ENCODE measurements around the gene LIMK1. TPM values are rescaled to one million over a fixed set of nuclear protein-coding genes. Genes with fewer than 3 reads are reported as not detected.

Gene LIMK1
- total and polyA plus RNA-seq, 2 donors (not counting 3 experiments of a cell fraction or from before 2014, with no cell fraction given), result 52.9 to 54.5 TPM

DNA sequence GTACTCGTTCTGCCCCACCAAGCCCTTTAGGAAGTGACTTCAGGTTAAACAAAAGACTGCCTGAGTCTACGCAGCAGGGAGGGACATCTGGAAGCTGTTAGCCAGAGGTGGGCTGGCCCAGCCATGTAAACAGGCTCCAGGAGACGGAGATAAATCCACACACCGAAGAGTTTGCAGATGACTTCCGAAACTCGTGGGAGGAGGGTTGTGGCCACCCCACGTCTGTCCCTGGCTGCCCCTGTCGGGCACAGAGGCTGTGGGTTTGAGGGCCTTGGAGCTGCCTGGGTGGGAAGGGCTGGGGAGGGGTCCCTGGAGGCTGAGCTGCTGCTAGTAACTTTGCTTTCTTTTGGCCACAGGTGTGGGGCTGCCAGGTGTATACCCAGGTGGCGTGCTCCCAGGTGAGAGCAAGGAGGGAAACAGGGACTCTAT is 40.1 kb upstream of the LIMK1 start:
- no peaks in the 10 kb centered on the region for H3K9me3 ChIP-seq (replicated peaks; ENCODE audit: control insufficient read depth, insufficient read depth, low read length)
- H2AFZ ChIP-seq (ENCODE audit: low read depth, low read length), result no peak overlapping the region
- H3K4me2 ChIP-seq (ENCODE audit: insufficient read depth, low read length), result no peak overlapping the region
- H3K4me1 ChIP-seq (ENCODE audit: control insufficient read depth, extremely low read depth, insufficient read depth, low read length), result no peaks in the 10 kb centered on the region
- dilution Hi-C loops (cut with MboI; ENCODE audit: extremely low pct_ligation_motif_present, low sequenced_read_pairs), result no loop called here
- no peaks in the 10 kb centered on the region for H3K36me3 ChIP-seq (ENCODE audit: control insufficient read depth in 2 of 2, extremely low read depth in 1 of 2, insufficient read depth in 2 of 2, low read length in 2 of 2)
- intact Hi-C loops (cut with micrococcal nuclease), result no loop called here
- DNase-seq (ENCODE audit: low read depth, low spot score) (no peak), FAIRE-seq (no peak)
- CTCF ChIA-PET, result interaction anchor here (1.0 to 5.1 kb wide), 2 partner anchors 10 to 17 kb away, joined by 3 to 24 read pairs; no protein-coding TSS in a partner anchor
- H3K79me2 ChIP-seq (ENCODE audit: control insufficient read depth, insufficient read depth, low read length), result no peaks in the 10 kb centered on the region
- POLR2A ChIA-PET, result no interaction called here
- H3K27ac ChIP-seq (ENCODE audit: insufficient read depth, low read depth, low read length), result no peak overlapping the region
- no peak overlapping the region for H3K9ac ChIP-seq (replicated peaks; ENCODE audit: extremely low read depth, insufficient read depth, low read length)
- H3K4me3 ChIP-seq (replicated peaks in 1 of 3; ENCODE audit: insufficient read depth in 1 of 3, low read depth in 1 of 3, low read length in 3 of 3), result no peak overlapping the region
- TF ChIP-seq FOS (IDR thresholded peaks at IDR 0.05; ENCODE audit: borderline replicate concordance, insufficient read depth, low read length) (no peak), GATA2 (IDR thresholded peaks at IDR 0.05; ENCODE audit: insufficient read depth, insufficient read length, low read depth, low read length) (no peak), EZH2 (IDR thresholded peaks at IDR 0.05; ENCODE audit: borderline replicate concordance, low read depth, low read length, severe bottlenecking) (no peak), JUN (IDR thresholded peaks at IDR 0.05; ENCODE audit: borderline replicate concordance, insufficient read depth, insufficient read length, low read depth) (no peak), POLR2AphosphoS5 (IDR thresholded peaks at IDR 0.05; ENCODE audit: insufficient read depth, low read depth, low read length) (no peak), POLR2A (IDR thresholded peaks at IDR 0.05; ENCODE audit: low read depth, low read length) (no peak), MAX (IDR thresholded peaks at IDR 0.05; ENCODE audit: insufficient read depth, insufficient read length) (no peak), MYC (IDR thresholded peaks at IDR 0.05; ENCODE audit: low read depth, low read length) (no peak)
- TF ChIP-seq, protein P1, sequence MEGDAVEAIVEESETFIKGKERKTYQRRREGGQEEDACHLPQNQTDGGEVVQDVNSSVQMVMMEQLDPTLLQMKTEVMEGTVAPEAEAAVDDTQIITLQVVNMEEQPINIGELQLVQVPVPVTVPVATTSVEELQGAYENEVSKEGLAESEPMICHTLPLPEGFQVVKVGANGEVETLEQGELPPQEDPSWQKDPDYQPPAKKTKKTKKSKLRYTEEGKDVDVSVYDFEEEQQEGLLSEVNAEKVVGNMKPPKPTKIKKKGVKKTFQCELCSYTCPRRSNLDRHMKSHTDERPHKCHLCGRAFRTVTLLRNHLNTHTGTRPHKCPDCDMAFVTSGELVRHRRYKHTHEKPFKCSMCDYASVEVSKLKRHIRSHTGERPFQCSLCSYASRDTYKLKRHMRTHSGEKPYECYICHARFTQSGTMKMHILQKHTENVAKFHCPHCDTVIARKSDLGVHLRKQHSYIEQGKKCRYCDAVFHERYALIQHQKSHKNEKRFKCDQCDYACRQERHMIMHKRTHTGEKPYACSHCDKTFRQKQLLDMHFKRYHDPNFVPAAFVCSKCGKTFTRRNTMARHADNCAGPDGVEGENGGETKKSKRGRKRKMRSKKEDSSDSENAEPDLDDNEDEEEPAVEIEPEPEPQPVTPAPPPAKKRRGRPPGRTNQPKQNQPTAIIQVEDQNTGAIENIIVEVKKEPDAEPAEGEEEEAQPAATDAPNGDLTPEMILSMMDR (IDR thresholded peaks at IDR 0.05; ENCODE audit: extremely low read depth in 1 of 2, insufficient read depth in 1 of 2, low read depth in 1 of 2, low read length in 2 of 2), result no peak
- H3K9me1 ChIP-seq (replicated peaks; ENCODE audit: control insufficient read depth, extremely low read depth, insufficient read depth, low read length), result no peaks in the 10 kb centered on the region
- H4K20me1 ChIP-seq (replicated peaks; ENCODE audit: control insufficient read depth, extremely low read depth, insufficient read depth, low read length), result no peaks in the 10 kb centered on the region
- H3K27me3 ChIP-seq (ENCODE audit: control insufficient read depth in 2 of 2, insufficient read depth in 2 of 2, low read length in 2 of 2), result peaks cover 0 to 2% of the 10 kb centered on the region in 2 experiments
- no TSS peak for BruUV-seq (replicated peaks)
